Peyer's patch (tissue), 4 donors: Measurements from ENCODE around the gene COMTD1.

Experiments used
- CTCF ChIP-seq, 6 experiments: fragments of 450-650 bp in 4 of 6; fragments of 200-600 bp in 2 of 6; sonication (generic) in 1 of 6; IDR thresholded peaks; one replicate each; pipeline ENCODE4 v1.5.1; 2017 to 2019; ENCODE audit warnings: antibody characterized with exemption in 6 of 6, mild to moderate bottlenecking in 3 of 6, moderate library complexity in 1 of 6
- POLR2A ChIP-seq, 2 donors: fragments of 450-650 bp; IDR thresholded peaks; one replicate each; pipeline ENCODE4 v1.5.1; 2017; ENCODE audit warnings: antibody characterized with exemption in 2 of 2, mild to moderate bottlenecking in 2 of 2, moderate library complexity in 2 of 2

- TF ChIP-seq CTCF (IDR thresholded peaks at IDR 0.05) (peak; percentile 100), POLR2A (IDR thresholded peaks at IDR 0.05) (peak in 1 of 2 donors; percentile 51)
Measured at GRCh38 chr10:75235375-75236177, at the start of gene COMTD1.
